Small intestine (tissue), 7 donors: ENCODE measurements around the gene ACADSB. TPM values are rescaled to one million over a fixed set of nuclear protein-coding genes. Genes with fewer than 3 reads are reported as not detected.

ENCODE experiments used
- DNase-seq, 2 donors: peaks; one replicate each; pipeline versions ENCODE4 v3.0.0 to v3.0.0-alpha.2; 2013
- FAIRE-seq: peaks from 2 replicates; lab custom pipeline; 2012; peaks lifted over from hg19 to GRCh38; lab: Jason Lieb, UNC
- H3K27ac ChIP-seq, 3 donors: one replicate each; pipeline ENCODE4 v1.5.1; 2013; ENCODE audit warnings: low read length in 2 of 3, mild to moderate bottlenecking in 2 of 3, control low read depth in 1 of 3, inconsistent platforms in 1 of 3, low read depth in 1 of 3, moderate library complexity in 1 of 3
- H3K27me3 ChIP-seq, 3 donors: one replicate each; pipeline ENCODE4 v1.6.1; 2013; ENCODE audit warnings: low read length in 3 of 3, inconsistent platforms in 1 of 3; ENCODE audit not compliant: control insufficient read depth in 3 of 3, insufficient read depth in 3 of 3
- H3K36me3 ChIP-seq, 3 donors: one replicate each; pipeline ENCODE4 v1.6.1; 2013; ENCODE audit warnings: low read length in 3 of 3, inconsistent platforms in 1 of 3, low read depth in 1 of 3, mild to moderate bottlenecking in 1 of 3, moderate library complexity in 1 of 3; ENCODE audit not compliant: control insufficient read depth in 3 of 3, insufficient read depth in 2 of 3
- H3K4me1 ChIP-seq, 3 donors: one replicate each; pipeline ENCODE4 v1.6.1; 2013; ENCODE audit warnings: low read length in 2 of 3, inconsistent platforms in 1 of 3, low read depth in 1 of 3, mild to moderate bottlenecking in 1 of 3, moderate library complexity in 1 of 3; ENCODE audit not compliant: control insufficient read depth in 3 of 3, insufficient read depth in 2 of 3
- H3K4me3 ChIP-seq, 3 donors: one replicate each; pipeline ENCODE4 v1.5.1; 2013; ENCODE audit warnings: low read length in 3 of 3, control low read depth in 1 of 3, inconsistent platforms in 1 of 3, low read depth in 1 of 3, mild to moderate bottlenecking in 1 of 3, moderate library complexity in 1 of 3
- H3K9me3 ChIP-seq, 2 donors: one replicate each; pipeline ENCODE4 v1.6.1; 2013; ENCODE audit warnings: low read depth in 1 of 2, low read length in 1 of 2; ENCODE audit not compliant: control insufficient read depth in 2 of 2, insufficient read depth in 1 of 2
- WGBS, 3 donors: extraction: QIAGEN DNeasy Blood & Tissue Kit; methylation state at CpG; one replicate each; pipeline ENCODE4 v1.1.7; 2013; 5-methylcytosine and 5-hydroxymethylcytosine counted together
- polyA plus RNA-seq, 4 donors: library from polyadenylated mRNA; stranded (reverse) in 3 of 4; unstranded in 1 of 4; fragments of 200-250 nt in 3 of 4; fragments of 120-200 nt in 1 of 4; gene quantifications; one replicate each; pipeline versions ENCODE4 v1.2.1 to v1.2.3, GENCODE V29; 2013
- donor health status: healthy with polysubstance abuse.
- donor health status: control.
- donor health status: control.
- donor health status: Bipolar disorder and iron deficiency.
- donor health status: healthy.

ACADSB gene
- polyA plus RNA-seq, 4 donors: 7.7 to 26.4 (median 13.5) TPM

DNA sequence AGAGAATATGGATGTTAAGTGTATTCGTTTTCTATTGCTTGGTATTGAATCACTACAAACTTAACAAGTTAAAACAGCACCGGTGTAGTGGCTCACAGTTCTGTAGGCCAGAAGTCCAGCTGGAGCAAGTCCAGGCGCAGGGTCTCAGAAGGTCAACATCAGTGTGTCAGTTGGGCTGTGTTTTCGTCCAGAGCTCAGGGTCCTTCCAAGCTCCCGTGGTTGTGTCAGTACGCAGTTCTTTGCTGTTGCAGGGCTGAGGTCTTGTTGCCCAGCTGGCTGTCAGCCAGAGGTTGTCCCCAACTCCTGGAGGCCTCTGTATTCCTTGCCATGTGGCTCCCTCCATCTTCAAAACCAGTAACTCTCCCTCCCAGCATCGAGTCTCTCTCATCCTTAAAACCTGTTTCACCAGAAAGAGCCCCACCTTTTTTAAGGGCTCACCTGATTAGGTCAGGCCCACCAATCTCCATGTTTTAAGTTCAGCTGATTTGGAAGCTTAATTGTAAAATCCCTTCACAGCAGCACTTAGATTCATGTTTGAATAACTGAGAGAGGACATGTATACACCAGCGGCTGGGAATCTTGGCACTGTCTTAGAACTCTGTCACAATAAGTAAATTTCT is 26.8 kb downstream of the ACADSB start:
- no peak for FAIRE-seq
- 85 to 87% (median 87%) methylated on average over 8 of the region's 8 CpGs for WGBS, 3 donors

GRCh38 chr10:123038782-123039631 is 30.2 kb downstream of the ACADSB start:
- Histone ChIP-seq H3K36me3 (peaks cover 0 to 9% (median 5%) of the 10 kb centered on the region in 3 donors), H3K4me1 (no peaks in the 10 kb centered on the region), H3K27ac (no peak overlapping the region), H3K4me3 (no peak overlapping the region), H3K9me3 (no peaks in the 10 kb centered on the region), H3K27me3 (no peaks in the 10 kb centered on the region)
- FAIRE-seq: no peak
- DNase-seq: no peak
- 64 to 74% (median 67%) methylated on average over 18 of the region's 18 CpGs for WGBS, 3 donors

More for the DNA sequence above, 26.8 kb downstream of the ACADSB start:
- Histone ChIP-seq H3K27me3 (no peaks in the 10 kb centered on the region), H3K9me3 (no peaks in the 10 kb centered on the region), H3K4me1 (no peaks in the 10 kb centered on the region), H3K4me3 (no peak overlapping the region), H3K27ac (no peak overlapping the region), H3K36me3 (peaks cover 0 to 7% (median 5%) of the 10 kb centered on the region in 3 donors)
- no peak for DNase-seq

DNA sequence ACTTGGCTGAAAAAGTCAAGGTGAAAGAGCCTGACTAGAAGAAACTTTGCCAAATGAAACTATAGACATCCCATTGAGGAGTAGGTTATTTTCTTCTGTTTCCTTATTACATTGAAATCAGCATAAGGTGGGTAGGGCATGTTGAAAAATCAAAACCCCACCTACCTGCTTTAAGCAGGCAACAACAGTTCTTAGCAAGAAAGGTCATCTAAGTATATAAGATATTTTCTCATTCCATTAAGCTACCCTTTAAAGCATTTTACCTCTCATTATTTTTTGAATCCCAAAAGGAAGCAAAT is 30.8 kb downstream of the ACADSB start:
- Histone ChIP-seq H3K27me3 (no peaks in the 10 kb centered on the region), H3K4me1 (no peaks in the 10 kb centered on the region), H3K36me3 (peaks cover 0 to 10% (median 9%) of the 10 kb centered on the region in 3 donors), H3K4me3 (no peak overlapping the region), H3K9me3 (no peaks in the 10 kb centered on the region), H3K27ac (no peak overlapping the region)
- DNase-seq (peak in 1 of 2 donors; percentile 29), FAIRE-seq (no peak)

- DNase-seq: no peak
- H3K27me3 ChIP-seq: no peaks in the 10 kb centered on the region
- H3K36me3 ChIP-seq: peaks cover 5 to 10% (median 7%) of the 10 kb centered on the region in 3 donors
- H3K4me1 ChIP-seq: no peaks in the 10 kb centered on the region
- FAIRE-seq: no peak
- H3K9me3 ChIP-seq: no peaks in the 10 kb centered on the region
- WGBS, 3 donors: 89 to 93% (median 90%) methylated on average over 12 of the region's 12 CpGs
- H3K4me3 ChIP-seq: no peak overlapping the region
- H3K27ac ChIP-seq: no peak overlapping the region
Measured at GRCh38 chr10:123042708-123043408, 34.1 kb downstream of the ACADSB start.

DNA sequence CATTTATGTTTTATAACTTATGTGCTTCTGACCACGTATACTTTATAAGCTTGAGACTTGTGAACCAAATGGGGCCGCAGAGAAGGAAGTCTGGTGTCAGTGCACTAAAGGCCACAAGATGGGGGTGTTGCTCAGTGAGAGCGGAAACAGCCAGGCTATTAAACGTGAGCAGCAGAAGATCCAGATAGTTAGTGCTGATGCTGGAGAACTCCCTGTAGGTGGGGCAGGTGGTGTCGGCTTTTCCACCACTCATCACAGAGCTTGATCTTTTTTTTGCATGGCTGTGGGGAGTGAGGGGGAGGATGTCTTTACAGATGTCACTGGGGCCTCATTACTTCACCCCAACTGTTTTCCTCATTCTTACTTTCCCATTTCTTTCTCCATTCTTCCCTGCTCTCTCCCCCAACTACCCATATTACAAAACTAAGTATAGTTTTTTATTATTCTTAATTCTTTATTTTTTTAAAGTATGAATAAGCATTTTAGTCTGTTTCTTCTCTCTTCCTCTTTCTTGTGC is 34.7 kb downstream of the ACADSB start:
- no peak overlapping the region for H3K4me3 ChIP-seq
- no peak for FAIRE-seq
- peaks cover 5 to 10% (median 9%) of the 10 kb centered on the region in 3 donors for H3K36me3 ChIP-seq
- WGBS, 3 donors: 5 to 7% (median 6%) methylated on average over 5 of the region's 5 CpGs
- H3K27me3 ChIP-seq: no peaks in the 10 kb centered on the region
- H3K27ac ChIP-seq: no peak overlapping the region
- H3K4me1 ChIP-seq: no peaks in the 10 kb centered on the region
- DNase-seq: peak; percentile 66 to 70
- H3K9me3 ChIP-seq: no peaks in the 10 kb centered on the region

GRCh38 chr10:123044391-123044790 is 35.6 kb downstream of the ACADSB start:
- DNase-seq (no peak), FAIRE-seq (no peak)
- Histone ChIP-seq H3K36me3 (peaks cover 4 to 13% (median 5%) of the 10 kb centered on the region in 3 donors), H3K9me3 (no peaks in the 10 kb centered on the region), H3K4me3 (no peak overlapping the region), H3K4me1 (no peaks in the 10 kb centered on the region), H3K27me3 (no peaks in the 10 kb centered on the region), H3K27ac (no peak overlapping the region)
- 85 to 91% (median 90%) methylated on average over 2 of the region's 2 CpGs for WGBS, 3 donors

DNA sequence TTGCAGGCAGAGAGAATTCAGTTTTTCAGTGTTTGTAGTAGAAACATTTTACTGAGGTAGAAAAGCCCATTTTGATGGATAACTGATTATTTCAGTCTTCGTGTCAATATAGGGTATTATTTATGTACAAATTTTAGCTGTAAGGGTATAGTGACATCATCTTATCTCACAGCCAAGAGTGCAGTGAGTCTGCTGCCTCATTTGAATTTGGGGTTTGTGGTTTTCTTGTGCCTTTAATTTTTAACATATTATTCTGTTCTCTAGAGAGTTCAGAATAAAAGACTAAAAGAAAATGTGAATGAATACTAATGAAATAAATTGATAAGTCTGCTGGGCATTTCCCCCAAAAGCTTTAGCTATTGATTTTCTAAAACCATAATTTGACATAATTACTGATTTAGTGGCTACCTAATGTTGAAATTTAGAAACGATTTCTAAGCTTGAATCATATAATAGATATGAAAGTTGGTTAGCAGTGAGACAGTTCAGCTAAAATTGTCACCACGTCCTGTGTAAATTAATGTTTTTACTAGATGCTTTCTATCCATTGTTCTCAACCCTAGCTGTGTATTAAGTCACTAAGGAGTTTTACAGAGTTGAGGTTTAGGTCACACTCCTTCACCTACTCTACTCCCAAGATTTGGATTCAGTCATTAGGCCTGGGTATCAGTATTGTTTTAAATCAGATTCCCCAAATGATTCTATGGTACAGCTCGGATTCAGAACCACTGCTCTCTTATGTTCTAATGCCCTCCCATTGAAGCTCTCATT is 37.3 kb downstream of the ACADSB start:
- Histone ChIP-seq H3K27me3 (no peaks in the 10 kb centered on the region), H3K27ac (no peak overlapping the region), H3K4me1 (no peaks in the 10 kb centered on the region), H3K36me3 (peaks cover 4 to 14% (median 5%) of the 10 kb centered on the region in 3 donors), H3K4me3 (no peak overlapping the region), H3K9me3 (no peaks in the 10 kb centered on the region)
- WGBS, 3 donors: 80 to 85% (median 83%) methylated on average over 4 of the region's 4 CpGs
- DNase-seq (no peak), FAIRE-seq (no peak)

GRCh38 chr10:123057968-123058367 is 49.2 kb downstream of the ACADSB start:
- FAIRE-seq (peak; percentile 59), DNase-seq (no peak)
- Histone ChIP-seq H3K27ac (no peak overlapping the region), H3K4me1 (no peaks in the 10 kb centered on the region), H3K9me3 (no peaks in the 10 kb centered on the region), H3K27me3 (no peaks in the 10 kb centered on the region), H3K36me3 (peaks cover 0 to 3% (median 2%) of the 10 kb centered on the region in 3 donors), H3K4me3 (no peak overlapping the region)
- WGBS, 3 donors: 94 to 97% (median 96%) methylated on average over 3 of the region's 3 CpGs
